SK-N-DZ (cell line): ENCODE data around the gene TAS2R8.

ENCODE experiments used
- small RNA-seq, 2 experiments: library from RNA; depleted of rRNA; stranded (forward); fragments of <200 nt; gene quantifications; one replicate each; pipeline ENCODE3, GENCODE V24; 2014

The TAS2R8 gene

Small RNA genes lying within 50 kb of the gene (small RNA-seq; reads per million reads assigned to genes)
- gene PRR4 = 0 to 0.04 reads per million in 2 experiments
